ENCODE data around the gene FKBP4. TPM values are rescaled to one million over a fixed set of nuclear protein-coding genes. Genes with fewer than 3 reads are reported as not detected.
A peak's percentile ranks its signal among the peaks of the same experiment; 100 is the strongest.

The FKBP4 gene
- total and polyA plus RNA-seq, 2 of the 13 experiments (the other 11 are each of a cell fraction or from before 2014, with no cell fraction given) = 25.7 to 66.1 TPM

DNA sequence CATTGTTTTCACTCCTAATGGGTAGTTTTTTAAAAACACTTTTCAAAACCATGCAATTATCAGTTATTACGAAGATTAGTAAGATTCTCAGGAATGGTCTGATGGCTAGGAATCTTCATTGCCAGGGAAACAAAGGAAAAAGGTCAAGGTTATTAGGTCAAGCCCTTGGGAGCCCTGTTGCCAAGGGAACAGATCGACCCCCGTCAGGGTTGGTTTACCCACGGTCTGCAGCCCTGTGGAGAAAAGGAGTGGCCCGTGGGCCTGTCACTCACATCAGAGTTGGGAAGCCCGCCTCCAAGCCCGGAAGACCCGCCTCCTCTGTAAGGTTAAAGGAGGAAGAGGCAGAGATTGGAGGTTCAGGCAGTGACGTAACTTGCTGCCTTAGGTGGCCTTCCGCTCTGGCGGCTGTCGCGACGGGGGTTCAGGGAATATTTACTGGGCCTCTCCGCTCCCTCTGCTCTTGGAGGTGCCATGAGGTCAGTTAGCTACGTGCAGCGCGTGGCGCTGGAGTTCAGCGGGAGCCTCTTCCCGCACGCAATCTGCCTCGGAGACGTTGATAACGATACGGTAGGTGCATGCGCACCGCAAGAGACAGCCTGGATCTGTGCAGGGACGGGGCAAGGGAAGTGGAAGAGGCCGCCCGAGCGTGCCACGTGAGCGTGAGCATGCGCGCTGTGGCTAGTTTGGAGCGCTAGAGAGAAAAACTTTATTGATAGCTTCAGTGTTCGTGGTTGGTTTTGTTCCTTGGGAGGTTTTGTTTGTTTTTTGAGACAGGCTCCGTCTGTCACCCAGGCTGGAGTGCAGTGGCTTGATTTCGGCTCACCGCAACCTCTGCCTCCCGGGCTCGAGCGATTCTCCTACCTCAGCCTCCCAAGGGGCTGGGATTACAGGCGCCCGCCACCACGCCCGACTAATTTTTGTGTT lies 17.8 kb downstream of the FKBP4 start, which contains the start of gene ITFG2 (continued):
- TF ChIP-seq ZNF33A (CRISPR knock-in tag; IDR thresholded peaks at IDR 0.05; ENCODE audit: borderline replicate concordance) = no peak
- TF ChIP-seq ZNF766 (CRISPR knock-in tag; IDR thresholded peaks at IDR 0.05; ENCODE audit: borderline replicate concordance) = peak; percentile 83; the same call in 1 of the 2 replicates
- TF ChIP-seq, protein P1, sequence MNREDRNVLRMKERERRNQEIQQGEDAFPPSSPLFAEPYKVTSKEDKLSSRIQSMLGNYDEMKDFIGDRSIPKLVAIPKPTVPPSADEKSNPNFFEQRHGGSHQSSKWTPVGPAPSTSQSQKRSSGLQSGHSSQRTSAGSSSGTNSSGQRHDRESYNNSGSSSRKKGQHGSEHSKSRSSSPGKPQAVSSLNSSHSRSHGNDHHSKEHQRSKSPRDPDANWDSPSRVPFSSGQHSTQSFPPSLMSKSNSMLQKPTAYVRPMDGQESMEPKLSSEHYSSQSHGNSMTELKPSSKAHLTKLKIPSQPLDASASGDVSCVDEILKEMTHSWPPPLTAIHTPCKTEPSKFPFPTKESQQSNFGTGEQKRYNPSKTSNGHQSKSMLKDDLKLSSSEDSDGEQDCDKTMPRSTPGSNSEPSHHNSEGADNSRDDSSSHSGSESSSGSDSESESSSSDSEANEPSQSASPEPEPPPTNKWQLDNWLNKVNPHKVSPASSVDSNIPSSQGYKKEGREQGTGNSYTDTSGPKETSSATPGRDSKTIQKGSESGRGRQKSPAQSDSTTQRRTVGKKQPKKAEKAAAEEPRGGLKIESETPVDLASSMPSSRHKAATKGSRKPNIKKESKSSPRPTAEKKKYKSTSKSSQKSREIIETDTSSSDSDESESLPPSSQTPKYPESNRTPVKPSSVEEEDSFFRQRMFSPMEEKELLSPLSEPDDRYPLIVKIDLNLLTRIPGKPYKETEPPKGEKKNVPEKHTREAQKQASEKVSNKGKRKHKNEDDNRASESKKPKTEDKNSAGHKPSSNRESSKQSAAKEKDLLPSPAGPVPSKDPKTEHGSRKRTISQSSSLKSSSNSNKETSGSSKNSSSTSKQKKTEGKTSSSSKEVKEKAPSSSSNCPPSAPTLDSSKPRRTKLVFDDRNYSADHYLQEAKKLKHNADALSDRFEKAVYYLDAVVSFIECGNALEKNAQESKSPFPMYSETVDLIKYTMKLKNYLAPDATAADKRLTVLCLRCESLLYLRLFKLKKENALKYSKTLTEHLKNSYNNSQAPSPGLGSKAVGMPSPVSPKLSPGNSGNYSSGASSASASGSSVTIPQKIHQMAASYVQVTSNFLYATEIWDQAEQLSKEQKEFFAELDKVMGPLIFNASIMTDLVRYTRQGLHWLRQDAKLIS (CRISPR knock-in tag; IDR thresholded peaks at IDR 0.05) = no peak
- TF ChIP-seq ZNF234 (CRISPR knock-in tag; conservative IDR thresholded peaks at IDR 0.05) = no peak
- peak; percentile 82 for TF ChIP-seq SKI (IDR thresholded peaks at IDR 0.05; ENCODE audit: partially characterized antibody)
- TF ChIP-seq, protein P2, sequence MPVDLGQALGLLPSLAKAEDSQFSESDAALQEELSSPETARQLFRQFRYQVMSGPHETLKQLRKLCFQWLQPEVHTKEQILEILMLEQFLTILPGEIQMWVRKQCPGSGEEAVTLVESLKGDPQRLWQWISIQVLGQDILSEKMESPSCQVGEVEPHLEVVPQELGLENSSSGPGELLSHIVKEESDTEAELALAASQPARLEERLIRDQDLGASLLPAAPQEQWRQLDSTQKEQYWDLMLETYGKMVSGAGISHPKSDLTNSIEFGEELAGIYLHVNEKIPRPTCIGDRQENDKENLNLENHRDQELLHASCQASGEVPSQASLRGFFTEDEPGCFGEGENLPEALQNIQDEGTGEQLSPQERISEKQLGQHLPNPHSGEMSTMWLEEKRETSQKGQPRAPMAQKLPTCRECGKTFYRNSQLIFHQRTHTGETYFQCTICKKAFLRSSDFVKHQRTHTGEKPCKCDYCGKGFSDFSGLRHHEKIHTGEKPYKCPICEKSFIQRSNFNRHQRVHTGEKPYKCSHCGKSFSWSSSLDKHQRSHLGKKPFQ (CRISPR knock-in tag; IDR thresholded peaks at IDR 0.05; ENCODE audit: insufficient replicate concordance) = no peak
- peak; percentile 96 for TF ChIP-seq GMEB1 (CRISPR knock-in tag; IDR thresholded peaks at IDR 0.05; ENCODE audit: borderline replicate concordance)
- TF ChIP-seq NCOA1 (CRISPR knock-in tag; IDR thresholded peaks at IDR 0.05) = 0 out of 2 replicates have a peak, but pooled peaks have one; percentile 34
- peak; percentile 91; the same call in 1 of the 2 replicates for TF ChIP-seq ZNF280B (CRISPR knock-in tag; IDR thresholded peaks at IDR 0.05; ENCODE audit: borderline replicate concordance)
- no peak; the same call in 1 of the 2 replicates for TF ChIP-seq NAIF1 (CRISPR knock-in tag; IDR thresholded peaks at IDR 0.05; ENCODE audit: borderline replicate concordance)
- TF ChIP-seq DR1 (CRISPR knock-in tag; IDR thresholded peaks at IDR 0.05) = peak; percentile 89
- no peak for TF ChIP-seq ZNF224 (CRISPR knock-in tag; IDR thresholded peaks at IDR 0.05)
- TF ChIP-seq PRPF4 (IDR thresholded peaks at IDR 0.05; ENCODE audit: low read depth, low read length, poor library complexity, severe bottlenecking) = peak; percentile 95
- TF ChIP-seq SNRNP70 (IDR thresholded peaks at IDR 0.05; ENCODE audit: low read depth, low read length) = no peak
- peak; percentile 20; the same call in 1 of the 2 replicates for TF ChIP-seq ZNF589 (CRISPR knock-in tag; conservative IDR thresholded peaks at IDR 0.05)
- TF ChIP-seq ZNF256 (CRISPR knock-in tag; conservative IDR thresholded peaks at IDR 0.05) = peak; percentile 82; the same call in 1 of the 2 replicates
- 0 out of 2 replicates have a peak, but pooled peaks have one; percentile 37 for TF ChIP-seq KLF15 (CRISPR knock-in tag; IDR thresholded peaks at IDR 0.05; ENCODE audit: borderline replicate concordance)
- TF ChIP-seq KMT2B (CRISPR knock-in tag; IDR thresholded peaks at IDR 0.05) = peak; percentile 81
- no peak for TF ChIP-seq MATR3 (CRISPR knock-in tag; IDR thresholded peaks at IDR 0.05)

All from HepG2 (cell line).